MM.1S (cell line): ENCODE data around the gene SCPEP1.

ENCODE experiments used
- EZH2phosphoT487 ChIP-seq: fragments of 300-600 bp; sonication (generic); IDR thresholded peaks from 2 replicates; pipeline ENCODE4 v1.6.1; 2018; ENCODE audit warnings: antibody characterized with exemption, low read length
- TF ChIP-seq, protein P1 (sequence below): fragments of 300-600 bp; sonication (generic); IDR thresholded peaks from 2 replicates; pipeline ENCODE4 v1.5.1; 2016; ENCODE audit warnings: antibody characterized with exemption, low read length, mixed read lengths

GRCh38 chr17:56936697-56937322 lies 41.1 kb upstream of the SCPEP1 start:
- TF ChIP-seq, protein P1, sequence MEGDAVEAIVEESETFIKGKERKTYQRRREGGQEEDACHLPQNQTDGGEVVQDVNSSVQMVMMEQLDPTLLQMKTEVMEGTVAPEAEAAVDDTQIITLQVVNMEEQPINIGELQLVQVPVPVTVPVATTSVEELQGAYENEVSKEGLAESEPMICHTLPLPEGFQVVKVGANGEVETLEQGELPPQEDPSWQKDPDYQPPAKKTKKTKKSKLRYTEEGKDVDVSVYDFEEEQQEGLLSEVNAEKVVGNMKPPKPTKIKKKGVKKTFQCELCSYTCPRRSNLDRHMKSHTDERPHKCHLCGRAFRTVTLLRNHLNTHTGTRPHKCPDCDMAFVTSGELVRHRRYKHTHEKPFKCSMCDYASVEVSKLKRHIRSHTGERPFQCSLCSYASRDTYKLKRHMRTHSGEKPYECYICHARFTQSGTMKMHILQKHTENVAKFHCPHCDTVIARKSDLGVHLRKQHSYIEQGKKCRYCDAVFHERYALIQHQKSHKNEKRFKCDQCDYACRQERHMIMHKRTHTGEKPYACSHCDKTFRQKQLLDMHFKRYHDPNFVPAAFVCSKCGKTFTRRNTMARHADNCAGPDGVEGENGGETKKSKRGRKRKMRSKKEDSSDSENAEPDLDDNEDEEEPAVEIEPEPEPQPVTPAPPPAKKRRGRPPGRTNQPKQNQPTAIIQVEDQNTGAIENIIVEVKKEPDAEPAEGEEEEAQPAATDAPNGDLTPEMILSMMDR, result no peak
- TF ChIP-seq EZH2phosphoT487, result no peak
